Measurements from ENCODE around the gene STON2. TPM values are rescaled to one million over a fixed set of nuclear protein-coding genes. Genes with fewer than 3 reads are reported as not detected.
"Not testable (repeated sequence)": the region's sequence is repeated elsewhere in the genome, so short reads cannot be mapped to it uniquely, and the experiment has no call there.

STON2 gene
- total RNA-seq, 2 experiments from 2014 or later: 0.30 to 0.37 TPM

DNA sequence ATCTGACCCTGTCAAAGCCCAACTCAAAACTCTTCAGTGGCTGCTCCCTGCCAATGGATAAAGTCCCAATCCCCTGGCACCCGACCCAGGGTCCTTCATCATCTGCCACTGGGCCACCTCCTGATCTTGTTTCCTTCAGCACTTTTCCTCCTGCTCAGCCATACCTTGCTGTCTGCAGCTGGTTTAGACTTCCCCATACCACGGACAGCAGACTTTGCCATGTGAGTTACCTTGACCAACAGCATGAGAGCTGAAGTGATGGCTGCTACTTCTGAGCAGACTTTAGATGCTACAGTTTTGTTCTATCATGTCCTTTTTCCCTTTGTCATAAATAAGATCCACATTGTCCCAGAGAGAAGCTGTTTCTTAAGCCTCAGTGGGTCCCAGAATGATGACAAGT is 33.3 kb upstream of the STON2 start:
- peaks cover 14% of the 10 kb centered on the region for H3K4me1 Mint-ChIP-seq
- no peak overlapping the region for H3K4me3 Mint-ChIP-seq
- no peaks in the 10 kb centered on the region for H3K36me3 Mint-ChIP-seq
- H3K9me3 Mint-ChIP-seq: no peaks in the 10 kb centered on the region
- no peak for DNase-seq
- H3K27me3 Mint-ChIP-seq: peaks cover 73% of the 10 kb centered on the region
- no peak overlapping the region for H3K27ac Mint-ChIP-seq

DNA sequence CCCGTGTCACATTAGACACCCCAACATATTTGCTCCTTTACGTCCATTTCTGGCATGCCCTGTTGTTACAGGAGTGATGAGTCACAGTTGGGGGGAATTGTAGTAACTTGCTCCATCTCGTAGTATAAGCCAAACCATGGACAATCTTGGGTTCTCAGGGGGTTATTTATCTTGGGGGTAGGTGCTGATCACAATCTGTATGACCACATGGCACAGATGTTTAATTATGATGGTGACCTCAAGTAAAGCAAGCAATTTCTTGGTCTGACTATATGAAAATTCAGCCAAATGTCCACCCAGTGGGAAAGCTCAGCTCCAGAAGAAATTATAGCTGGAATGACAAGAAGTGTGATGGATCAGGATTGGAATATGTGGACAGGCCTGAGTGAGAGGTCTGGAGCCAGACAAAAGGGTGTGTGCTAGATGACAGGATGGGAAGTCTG is 32.1 kb upstream of the STON2 start:
- H3K27me3 Mint-ChIP-seq: peaks cover 73% of the 10 kb centered on the region

DNA sequence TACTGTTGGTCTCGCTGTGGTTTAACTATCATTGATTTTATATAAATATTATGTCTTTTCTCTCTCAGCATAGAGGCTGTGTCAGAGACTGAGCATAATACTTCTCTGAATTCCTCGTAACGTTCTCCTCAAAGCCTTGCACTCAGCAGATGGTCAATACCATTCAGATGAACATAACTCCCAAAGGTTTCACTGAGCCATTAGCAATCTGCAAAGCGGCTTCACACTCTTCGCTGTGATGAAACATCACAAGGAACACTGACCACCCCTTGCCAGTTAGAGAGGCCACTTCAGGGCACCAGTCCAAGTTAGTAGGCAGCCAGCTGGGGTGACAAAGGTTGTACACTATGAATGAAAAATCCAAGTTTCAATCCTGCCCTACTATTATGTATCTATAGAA is 30.1 kb upstream of the STON2 start:
- H3K27ac Mint-ChIP-seq: no peak overlapping the region
- no peak overlapping the region for H3K4me3 Mint-ChIP-seq
- no peaks in the 10 kb centered on the region for H3K9me3 Mint-ChIP-seq
- peaks cover 6% of the 10 kb centered on the region for H3K4me1 Mint-ChIP-seq
- peaks cover 67% of the 10 kb centered on the region for H3K27me3 Mint-ChIP-seq
- no peaks in the 10 kb centered on the region for H3K36me3 Mint-ChIP-seq
- no peak for DNase-seq

More for the DNA sequence above, 32.1 kb upstream of the STON2 start:
- peaks cover 14% of the 10 kb centered on the region for H3K4me1 Mint-ChIP-seq
- no peaks in the 10 kb centered on the region for H3K36me3 Mint-ChIP-seq
- DNase-seq: no peak
- no peak overlapping the region for H3K27ac Mint-ChIP-seq
- H3K4me3 Mint-ChIP-seq: no peak overlapping the region
- H3K9me3 Mint-ChIP-seq: no peaks in the 10 kb centered on the region

DNA sequence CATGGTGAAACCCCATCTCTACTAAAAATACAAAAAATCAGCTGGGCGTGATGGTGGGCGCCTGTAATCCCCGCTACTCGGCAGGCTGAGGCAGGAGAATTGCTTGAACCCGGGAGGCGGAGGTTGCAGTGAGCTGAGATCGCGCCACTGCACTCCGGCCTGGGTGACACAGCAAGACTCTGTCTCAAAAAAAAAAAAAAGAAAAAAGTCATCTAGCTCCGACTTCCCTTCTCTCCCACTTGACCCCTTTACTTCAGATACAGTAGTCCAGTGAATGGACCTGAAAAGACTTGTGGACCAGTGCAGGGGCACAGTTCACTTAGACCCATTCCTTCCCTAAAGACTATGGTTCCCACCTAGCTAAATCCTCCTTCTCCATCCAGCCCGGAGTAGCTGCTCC is 29.6 kb upstream of the STON2 start:
- not testable (repeated sequence) for H3K27ac Mint-ChIP-seq, H3K4me3 Mint-ChIP-seq, H3K4me1 Mint-ChIP-seq, H3K36me3 Mint-ChIP-seq, DNase-seq, H3K9me3 Mint-ChIP-seq
- H3K27me3 Mint-ChIP-seq: peaks cover 62% of the 10 kb centered on the region

DNA sequence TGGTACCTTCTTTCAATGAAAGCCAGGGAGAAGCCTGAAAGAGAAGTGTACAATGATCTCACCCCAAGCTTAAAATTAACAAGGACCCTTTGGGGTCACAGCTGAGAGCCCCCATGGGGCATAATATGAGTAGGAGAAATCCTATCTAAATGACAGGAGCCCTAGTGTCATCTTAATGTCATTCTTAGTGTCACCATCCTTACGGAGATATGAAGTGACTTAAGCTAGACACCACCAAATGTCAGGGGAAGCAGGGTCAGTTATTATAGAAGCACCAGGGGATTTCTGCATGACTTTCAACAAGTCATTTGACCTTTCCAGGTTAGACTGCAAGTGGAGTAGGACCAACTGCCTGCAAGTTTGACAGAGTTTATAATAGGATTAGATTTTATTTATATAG is 28.9 kb upstream of the STON2 start:
- Mint-ChIP-seq H3K9me3 (no peaks in the 10 kb centered on the region), H3K27me3 (peaks cover 55% of the 10 kb centered on the region), H3K27ac (no peak overlapping the region)

DNA sequence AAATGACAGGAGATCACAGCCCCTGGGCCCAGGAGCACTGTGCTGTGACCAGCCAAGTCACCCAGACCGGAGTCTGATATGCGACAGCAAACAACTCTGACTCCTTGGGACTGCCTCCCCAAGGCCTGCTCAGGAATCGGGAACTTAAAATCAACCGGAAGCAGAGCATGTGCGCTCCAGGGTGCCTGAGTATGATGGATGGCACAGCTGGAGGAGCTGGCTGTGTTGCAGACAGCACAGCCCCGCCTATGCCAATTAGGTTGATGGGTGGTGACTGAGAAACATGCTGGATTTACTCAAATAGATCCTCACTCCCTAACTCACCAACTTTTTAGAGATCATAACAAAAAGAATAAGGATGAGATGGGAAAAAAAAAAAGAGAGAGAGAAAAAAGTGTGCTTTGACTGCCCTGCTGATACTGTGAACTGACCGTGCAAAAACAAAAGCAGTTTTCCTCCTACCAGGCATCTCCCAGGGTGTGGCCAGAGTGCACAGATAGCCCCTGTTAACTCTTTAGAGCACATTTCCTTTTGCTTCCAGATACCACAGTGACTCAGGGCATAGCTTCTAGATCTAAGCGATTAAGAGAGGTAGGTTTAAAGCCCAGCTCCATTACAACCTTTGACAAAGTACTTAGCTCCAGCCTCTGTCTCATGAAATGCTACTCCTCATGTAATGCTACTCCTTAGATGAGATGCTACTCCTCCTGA is 27.4 kb upstream of the STON2 start:
- no peak for DNase-seq
- Mint-ChIP-seq H3K9me3 (no peaks in the 10 kb centered on the region), H3K4me1 (no peaks in the 10 kb centered on the region), H3K4me3 (no peak overlapping the region), H3K36me3 (no peaks in the 10 kb centered on the region), H3K27ac (no peak overlapping the region), H3K27me3 (peaks cover 39% of the 10 kb centered on the region)

More for the DNA sequence above, 28.9 kb upstream of the STON2 start:
- Mint-ChIP-seq H3K4me3 (no peak overlapping the region), H3K4me1 (no peaks in the 10 kb centered on the region), H3K36me3 (no peaks in the 10 kb centered on the region)
- no peak for DNase-seq

DNA sequence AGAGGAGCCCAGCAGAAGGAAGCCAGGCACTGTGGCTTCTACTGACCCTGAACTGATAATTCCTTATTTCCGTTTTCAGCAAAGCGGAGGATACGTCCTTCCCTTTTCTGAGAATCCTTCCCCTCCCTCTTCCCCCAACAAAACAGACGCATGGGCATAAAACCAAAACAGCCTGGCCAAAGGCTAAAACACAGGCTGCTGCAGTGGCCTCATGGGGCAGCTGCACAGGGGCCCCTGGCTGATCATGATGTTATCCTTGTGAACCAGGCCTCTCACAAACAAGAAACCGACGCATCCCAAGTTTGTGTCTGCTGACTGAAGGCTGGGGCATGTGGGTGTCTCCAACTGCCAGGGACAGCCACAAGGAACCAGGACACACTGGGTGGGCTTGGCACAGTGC is 23.4 kb upstream of the STON2 start:
- H3K36me3 Mint-ChIP-seq: no peaks in the 10 kb centered on the region
- no peak overlapping the region for H3K27ac Mint-ChIP-seq
- H3K27me3 Mint-ChIP-seq: peaks cover 19% of the 10 kb centered on the region
- H3K9me3 Mint-ChIP-seq: no peaks in the 10 kb centered on the region
- DNase-seq: no peak
- H3K4me1 Mint-ChIP-seq: no peaks in the 10 kb centered on the region
- no peak overlapping the region for H3K4me3 Mint-ChIP-seq

DNA sequence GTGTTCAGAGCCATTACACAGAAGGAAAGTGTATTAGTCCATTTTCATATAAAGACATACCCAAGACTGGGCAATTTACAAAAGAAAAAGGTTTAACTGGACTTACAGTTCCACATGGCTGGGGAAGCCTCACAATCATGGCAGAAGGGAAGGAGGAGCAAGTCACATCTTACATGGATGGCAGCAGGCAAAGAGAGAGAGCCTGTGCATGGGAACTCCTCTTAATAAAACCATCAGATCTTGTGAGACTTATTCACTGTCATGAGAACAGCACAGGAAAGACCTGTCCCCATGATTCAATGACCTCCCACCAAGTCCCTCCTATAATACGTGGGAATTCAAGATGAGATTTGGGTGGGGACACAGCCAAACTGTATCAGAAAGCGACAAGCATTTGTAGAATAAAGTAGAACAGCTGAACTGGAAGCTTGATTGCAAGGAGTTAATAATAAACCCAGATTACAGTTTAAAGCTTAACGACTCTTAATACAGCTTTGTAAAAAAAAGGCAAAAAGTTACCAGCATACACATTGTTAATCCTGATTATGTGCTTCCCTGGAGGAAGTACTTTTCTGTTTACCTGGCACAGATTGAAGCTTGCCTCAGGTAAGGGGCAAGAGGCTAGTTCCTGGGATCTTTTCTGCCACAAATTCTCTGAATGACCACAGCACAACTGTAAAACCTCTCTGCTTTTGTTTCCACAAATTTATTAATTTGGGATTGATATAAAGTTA is 18.1 kb upstream of the STON2 start:
- H3K4me1 Mint-ChIP-seq: peaks cover 2% of the 10 kb centered on the region
- no peak overlapping the region for H3K4me3 Mint-ChIP-seq
- H3K27ac Mint-ChIP-seq: no peak overlapping the region
- peaks cover 4% of the 10 kb centered on the region for H3K27me3 Mint-ChIP-seq
- DNase-seq: no peak
- peaks cover 3% of the 10 kb centered on the region for H3K9me3 Mint-ChIP-seq
- no peaks in the 10 kb centered on the region for H3K36me3 Mint-ChIP-seq

DNA sequence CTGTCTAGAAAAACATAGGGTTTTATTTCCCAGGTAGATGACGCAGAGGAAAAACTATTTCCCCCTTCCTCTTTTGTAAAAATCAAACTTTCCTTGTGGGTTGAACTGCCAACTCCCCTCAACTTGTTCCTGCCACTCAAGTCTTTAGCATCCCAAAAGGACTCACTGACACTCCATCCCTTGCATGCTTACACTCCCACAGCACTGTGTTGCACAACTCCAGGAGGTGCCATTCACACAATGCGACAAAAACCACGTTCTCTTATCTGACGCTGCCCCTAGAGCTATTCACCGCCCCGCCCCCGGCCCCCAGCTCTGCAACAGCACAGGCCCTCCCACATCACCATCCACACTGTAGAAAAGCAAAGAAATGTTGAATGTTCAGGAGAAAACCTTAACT is 16.9 kb upstream of the STON2 start:
- H3K4me3 Mint-ChIP-seq: no peak overlapping the region
- no peak overlapping the region for H3K27ac Mint-ChIP-seq
- DNase-seq: no peak
- peaks cover 4% of the 10 kb centered on the region for H3K27me3 Mint-ChIP-seq
- H3K9me3 Mint-ChIP-seq: peaks cover 3% of the 10 kb centered on the region
- peaks cover 2% of the 10 kb centered on the region for H3K4me1 Mint-ChIP-seq
- no peaks in the 10 kb centered on the region for H3K36me3 Mint-ChIP-seq

DNA sequence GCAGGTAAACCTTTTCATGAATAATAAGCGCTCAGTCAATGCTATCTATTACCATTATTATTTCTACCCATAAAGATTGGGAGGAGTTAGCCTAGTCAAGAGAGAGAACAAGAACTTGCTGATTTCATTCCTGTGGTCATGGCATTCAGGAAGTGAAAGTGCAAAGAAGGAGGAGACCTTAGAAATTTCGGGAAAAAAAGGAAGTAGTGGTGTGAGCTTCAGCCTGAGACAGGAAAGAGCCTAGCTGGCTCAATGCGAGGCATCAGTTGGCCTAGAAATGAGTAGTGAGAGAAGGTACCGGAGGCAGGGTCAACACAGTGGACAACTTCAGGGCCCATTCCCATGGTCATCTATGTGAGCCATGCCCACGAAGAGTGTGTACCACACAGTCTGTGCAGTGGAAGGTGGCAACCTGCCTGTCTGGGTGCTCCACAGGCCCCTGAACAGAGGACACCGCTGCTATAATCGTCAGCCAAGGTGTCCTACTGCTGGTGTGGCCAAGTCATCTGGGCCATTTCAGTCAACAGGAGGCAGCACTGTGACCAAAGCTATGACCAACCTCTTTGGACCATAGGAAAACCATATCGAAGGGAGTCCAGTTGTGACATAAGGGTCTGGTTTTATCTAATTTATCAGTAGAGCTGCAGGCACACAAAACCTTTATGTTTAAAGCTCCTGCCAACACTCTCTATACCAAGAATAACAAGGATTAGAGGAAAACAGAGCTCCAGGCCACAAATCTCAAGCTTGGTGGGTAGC is 16.2 kb upstream of the STON2 start:
- no peak overlapping the region for H3K4me3 Mint-ChIP-seq
- H3K36me3 Mint-ChIP-seq: no peaks in the 10 kb centered on the region
- H3K9me3 Mint-ChIP-seq: peaks cover 3% of the 10 kb centered on the region
- no peak overlapping the region for H3K27ac Mint-ChIP-seq
- peaks cover 2% of the 10 kb centered on the region for H3K4me1 Mint-ChIP-seq
- H3K27me3 Mint-ChIP-seq: peaks cover 4% of the 10 kb centered on the region
- no peak for DNase-seq

DNA sequence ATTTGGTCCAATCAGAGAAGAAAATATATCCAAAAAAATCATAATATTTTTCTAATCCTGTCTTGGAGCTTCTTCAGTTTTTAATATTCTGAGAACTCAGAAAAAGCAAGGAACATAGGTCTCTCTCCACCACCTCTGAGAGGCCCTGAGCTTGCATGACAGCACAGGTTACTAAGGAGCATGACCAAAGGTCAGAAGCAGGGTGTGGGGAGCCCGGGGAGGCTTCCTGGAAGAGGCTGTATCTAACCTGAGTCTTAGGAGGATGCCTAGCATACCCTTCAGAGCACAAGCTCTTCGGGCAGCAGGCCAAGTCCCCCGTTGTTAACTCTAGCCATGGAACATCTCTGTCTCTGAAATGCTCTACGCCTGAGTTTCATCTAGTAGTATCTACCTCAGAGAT is 15.7 kb upstream of the STON2 start:
- no peak overlapping the region for H3K27ac Mint-ChIP-seq
- no peak overlapping the region for H3K4me3 Mint-ChIP-seq
- no peaks in the 10 kb centered on the region for H3K36me3 Mint-ChIP-seq
- DNase-seq: no peak
- peaks cover 2% of the 10 kb centered on the region for H3K4me1 Mint-ChIP-seq
- H3K27me3 Mint-ChIP-seq: peaks cover 4% of the 10 kb centered on the region
- peaks cover 3% of the 10 kb centered on the region for H3K9me3 Mint-ChIP-seq

DNA sequence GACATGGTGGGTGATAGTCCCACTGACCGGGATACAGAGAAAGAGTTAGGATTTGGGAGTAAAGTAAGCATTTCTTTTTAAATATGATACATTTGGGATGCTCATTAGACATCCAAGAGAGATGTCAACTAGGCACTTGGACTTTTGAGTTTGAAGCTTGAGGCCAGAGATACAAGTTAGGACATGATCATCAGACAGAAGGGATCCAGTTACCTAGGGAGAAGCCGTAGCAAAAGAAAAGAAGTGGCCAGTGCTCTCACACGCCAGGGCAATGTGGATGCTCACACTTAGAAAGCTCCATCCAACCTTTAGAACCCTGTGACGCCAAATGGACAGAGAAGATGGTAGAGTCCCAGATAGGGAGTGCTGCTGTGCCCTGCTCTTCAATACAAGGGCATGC is 14.0 kb upstream of the STON2 start:
- DNase-seq: no peak
- H3K9me3 Mint-ChIP-seq: peaks cover 3% of the 10 kb centered on the region
- no peak overlapping the region for H3K4me3 Mint-ChIP-seq
- H3K27me3 Mint-ChIP-seq: peaks cover 4% of the 10 kb centered on the region
- H3K27ac Mint-ChIP-seq: no peak overlapping the region
- H3K36me3 Mint-ChIP-seq: no peaks in the 10 kb centered on the region
- peaks cover 2% of the 10 kb centered on the region for H3K4me1 Mint-ChIP-seq

DNA sequence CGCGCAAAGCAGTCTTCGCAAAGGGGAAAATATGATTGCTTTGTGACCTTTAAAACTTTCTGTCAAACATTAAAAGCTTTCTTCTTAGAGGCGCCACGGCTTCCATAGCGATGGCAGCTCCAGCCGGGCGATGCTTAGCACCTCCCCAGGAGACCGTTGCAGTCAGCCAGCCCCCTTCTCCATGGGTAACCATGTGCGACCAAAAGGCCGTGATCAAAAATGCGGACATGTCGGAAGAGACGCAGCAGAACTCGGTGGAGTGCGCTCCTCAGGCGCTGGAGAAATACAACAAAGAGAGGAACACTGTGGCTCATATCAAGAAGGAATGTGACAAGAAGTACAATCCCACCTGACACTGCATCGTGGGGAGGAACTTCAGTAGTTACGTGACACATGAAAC is 12.7 kb upstream of the STON2 start:
- DNase-seq: no peak
- Mint-ChIP-seq H3K9me3 (peaks cover 3% of the 10 kb centered on the region), H3K27ac (no peak overlapping the region), H3K4me1 (peaks cover 2% of the 10 kb centered on the region), H3K36me3 (no peaks in the 10 kb centered on the region), H3K27me3 (peaks cover 4% of the 10 kb centered on the region), H3K4me3 (no peak overlapping the region)

DNA sequence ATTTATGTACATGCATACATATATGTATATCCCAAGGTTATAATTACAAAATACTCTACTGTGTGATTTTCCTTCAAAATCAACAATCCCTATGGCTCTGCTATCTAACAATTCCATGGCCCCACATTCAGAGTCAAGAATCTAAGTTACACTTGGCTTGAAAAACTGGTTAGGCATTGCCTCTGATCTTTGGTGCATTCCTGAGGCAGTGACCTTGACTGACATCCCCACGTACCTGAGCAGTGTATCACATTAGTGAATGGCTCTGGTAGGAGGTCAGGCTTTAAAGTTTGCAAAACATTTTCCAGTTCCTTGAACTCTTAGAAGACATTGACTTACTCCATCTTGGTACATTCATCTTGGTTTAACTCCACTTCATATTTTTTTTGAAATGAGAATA is 8.5 kb upstream of the STON2 start:
- no peaks in the 10 kb centered on the region for H3K4me1 Mint-ChIP-seq
- DNase-seq: no peak
- peaks cover 11% of the 10 kb centered on the region for H3K27me3 Mint-ChIP-seq
- H3K27ac Mint-ChIP-seq: no peak overlapping the region
- H3K4me3 Mint-ChIP-seq: no peak overlapping the region
- no peaks in the 10 kb centered on the region for H3K36me3 Mint-ChIP-seq
- peaks cover 4% of the 10 kb centered on the region for H3K9me3 Mint-ChIP-seq

DNA sequence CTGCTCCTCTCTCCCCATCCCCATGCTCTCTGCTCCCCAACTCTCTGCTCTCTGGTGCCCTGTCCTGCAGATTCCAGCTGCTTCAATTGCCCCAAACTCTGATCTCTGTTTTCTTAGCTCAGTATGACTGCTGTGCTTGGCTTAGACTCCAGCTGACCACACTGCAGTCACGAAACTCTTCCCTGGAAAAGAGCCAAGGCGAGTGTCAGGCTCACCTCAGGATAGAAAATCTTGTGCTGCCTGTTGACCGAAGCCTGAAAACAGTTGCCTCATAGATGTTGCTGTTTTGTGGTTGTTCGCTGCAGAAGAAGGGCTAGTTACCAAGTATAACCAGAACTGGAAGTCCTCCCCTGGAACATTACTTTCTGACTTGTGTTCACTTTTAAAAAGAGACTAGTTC is 6.7 kb upstream of the STON2 start:
- H3K27me3 Mint-ChIP-seq: peaks cover 11% of the 10 kb centered on the region
- peaks cover 4% of the 10 kb centered on the region for H3K9me3 Mint-ChIP-seq
- H3K27ac Mint-ChIP-seq: no peak overlapping the region
- no peaks in the 10 kb centered on the region for H3K36me3 Mint-ChIP-seq
- DNase-seq: no peak
- peaks cover under 1% of the 10 kb centered on the region for H3K4me1 Mint-ChIP-seq
- no peak overlapping the region for H3K4me3 Mint-ChIP-seq
